PC-9 (cell line): ENCODE results near the gene STK36. TPM values are rescaled to one million over a fixed set of nuclear protein-coding genes. Genes with fewer than 3 reads are reported as not detected.
A peak's percentile ranks its signal among the peaks of the same experiment; 100 is the strongest.

Source experiments
- Bru-seq: library from RNA; stranded (reverse); fragments of 400-500 nt; gene quantifications from one replicate; lab custom pipeline; 2021; lab: Mats Ljungman, UMichigan
- BruChase-seq, 2 experiments: library from RNA; stranded (reverse); fragments of 400-500 nt; gene quantifications; one replicate each; lab custom pipeline; 2021; lab: Mats Ljungman, UMichigan
- BruUV-seq: library from RNA; stranded (reverse); fragments of 400-500 nt; replicated peaks from 2 replicates; lab custom pipeline; 2021; lab: Mats Ljungman, UMichigan
- CTCF ChIA-PET: fragments of 300-600 bp; sonication (Branson Sonifier 250); formaldehyde crosslinking; loops from one replicate; lab custom pipeline; 2022; ENCODE audit warnings: antibody characterized with exemption; lab: Charles Lee
- POLR2A ChIA-PET: fragments of 300-600 bp; sonication (Branson Sonifier 250); formaldehyde crosslinking; loops from one replicate; lab custom pipeline; 2022; ENCODE audit warnings: antibody characterized with exemption; ENCODE audit not compliant: unreplicated experiment; lab: Charles Lee
- DNase-seq, 2 experiments: peaks; one replicate each; pipeline versions ENCODE4 v3.0.0 to v3.0.0-alpha.2; 2015 to 2022; ENCODE audit warnings: mixed read lengths in 1 of 2
- H2AFZ ChIP-seq: fragments of 200-600 bp; sonication (generic); 2 replicates; pipeline ENCODE4 v1.8.1; 2017; ENCODE audit warnings: antibody characterized with exemption
- H3F3A ChIP-seq: fragments of 200-600 bp; sonication (generic); 2 replicates; pipeline ENCODE4 v1.8.1; 2017; ENCODE audit warnings: antibody characterized with exemption, mild to moderate bottlenecking, low read depth; ENCODE audit not compliant: insufficient read depth
- H3K27ac ChIP-seq: fragments of 200-600 bp; sonication (generic); 2 replicates; pipeline ENCODE4 v1.6.1; 2016; ENCODE audit warnings: mixed run types
- H3K27me3 ChIP-seq: fragments of 200-600 bp; sonication (generic); 2 replicates; pipeline ENCODE4 v1.6.1; 2016; ENCODE audit warnings: low read depth, mixed run types; ENCODE audit not compliant: insufficient read depth
- H3K36me3 ChIP-seq: fragments of 200-600 bp; sonication (generic); 2 replicates; pipeline ENCODE4 v1.6.1; 2016; ENCODE audit warnings: low read depth, mixed run types
- H3K4me1 ChIP-seq: fragments of 200-600 bp; sonication (generic); replicated peaks from 2 replicates; pipeline ENCODE4 v1.6.1; 2016; ENCODE audit warnings: mixed run types; ENCODE audit not compliant: insufficient read depth
- H3K4me2 ChIP-seq: fragments of 200-600 bp; sonication (generic); 2 replicates; pipeline ENCODE4 v1.6.1; 2017; ENCODE audit warnings: mixed run types
- H3K4me3 ChIP-seq: fragments of 200-600 bp; sonication (generic); 2 replicates; pipeline ENCODE4 v1.6.1; 2016; ENCODE audit warnings: mixed run types
- H3K79me2 ChIP-seq: fragments of 200-600 bp; sonication (generic); 2 replicates; pipeline ENCODE4 v1.6.1; 2017; ENCODE audit warnings: low read depth, mixed run types
- H3K9me2 ChIP-seq: fragments of 200-600 bp; sonication (generic); 2 replicates; pipeline ENCODE4 v1.8.1; 2017; ENCODE audit warnings: mild to moderate bottlenecking; ENCODE audit not compliant: insufficient read depth
- H3K9me3 ChIP-seq: fragments of 200-600 bp; sonication (generic); 2 replicates; pipeline ENCODE4 v1.8.1; 2016; ENCODE audit warnings: low read depth; ENCODE audit not compliant: insufficient read depth
- H4K20me1 ChIP-seq: fragments of 200-600 bp; sonication (generic); 2 replicates; pipeline ENCODE4 v1.8.1; 2017; ENCODE audit not compliant: insufficient read depth
- CTCF ChIP-seq: fragments of 200-600 bp; sonication (generic); conservative IDR thresholded peaks from 2 replicates; pipeline ENCODE4 v1.6.1; 2017; ENCODE audit warnings: mixed run types, antibody characterized with exemption, mild to moderate bottlenecking, moderate library complexity
- EZH2 ChIP-seq: fragments of 200-600 bp; sonication (generic); IDR thresholded peaks from 2 replicates; pipeline ENCODE4 v1.8.0; 2017; ENCODE audit warnings: antibody characterized with exemption, low read depth
- intact Hi-C: fragments of 100-400 bp; cut with micrococcal nuclease; formaldehyde crosslinking; loops from one replicate; pipeline ENCODE4 v1.10.0; 2022; ENCODE audit not compliant: unreplicated experiment
- long read RNA-seq: library from polyadenylated mRNA; stranded (forward); transcript quantifications from one replicate; pipeline ENCODE4 v2.0.0, GENCODE V29; 2022
- total RNA-seq: library from RNA; stranded (reverse); gene quantifications from 2 replicates; pipeline ENCODE4 v1.2.3, GENCODE V29; 2021

STK36 gene
- total RNA-seq (47.8 and 52.9 TPM in 2 replicates), Bru-seq, nascent RNA (percentile 57 among the genes with signal in this experiment), BruChase-seq, experiment 1, labeled RNA remaining after a 2-hour chase (percentile 66 among the genes with signal in this experiment), BruChase-seq, experiment 2, labeled RNA remaining after a 6-hour chase (percentile 75 among the genes with signal in this experiment)
- long read RNA-seq, full-length matches to known transcripts, result 4 of 23 reads
- long read RNA-seq, partial matches to known transcripts, result 8 of 23 reads
- long read RNA-seq, other reads (novel, unspliced or antisense), result 11 of 23 reads

- H3K9me2 ChIP-seq, result no peaks in the 10 kb centered on the region
- H3K4me1 ChIP-seq, result peaks cover 15% of the 10 kb centered on the region
- H3K27me3 ChIP-seq, result no peaks in the 10 kb centered on the region
- peak within 1 kb of the TSS; percentile 97 for H3K4me2 ChIP-seq
- no peaks in the 10 kb centered on the region for H3K9me3 ChIP-seq
- peaks cover 18% of the 10 kb centered on the region; the same call in 1 of the 2 replicates for H3F3A ChIP-seq
- H3K36me3 ChIP-seq, result peaks cover 8% of the 10 kb centered on the region; the same call in 1 of the 2 replicates
- ChIA-PET POLR2A (interaction anchor here (0.5 to 0.6 kb wide), 2 partner anchors 39 to 389 kb away, joined by 3 to 4 read pairs; no protein-coding TSS in a partner anchor), CTCF (interaction anchor here (1.3 kb wide), 1 partner anchor 13 kb away, joined by 4 read pairs; the partner anchor contains the start of genes BCS1L and ZNF142)
- peak within 1 kb of the TSS; percentile 77 for H3K4me3 ChIP-seq
- DNase-seq, result peak; percentile 63 to 70
- no TSS peak for BruUV-seq
- H4K20me1 ChIP-seq, result no peaks in the 10 kb centered on the region
- intact Hi-C loops, result no loop called here
- H2AFZ ChIP-seq, result peak within 1 kb of the TSS; percentile 91
- H3K27ac ChIP-seq, result peak within 1 kb of the TSS; percentile 60
- H3K79me2 ChIP-seq, result peaks cover 27% of the 10 kb centered on the region
- TF ChIP-seq EZH2, result no peak
- TF ChIP-seq CTCF, result no peak
Measured at GRCh38 chr2:218671654-218672566, at the start of gene STK36, which contains the start of gene RNF25. Gene STK36 (plus strand): TSS chr2:218672086. CDS start chr2:218672830, 744 bp downstream. Gene RNF25 (minus strand): TSS chr2:218672002. CDS start chr2:218671970, 32 bp downstream.

GRCh38 chr2:218622606-218623365 is 49.1 kb upstream of the STK36 start:
- no peak overlapping the region for H3K4me2 ChIP-seq
- H4K20me1 ChIP-seq, result no peaks in the 10 kb centered on the region
- no peak for TF ChIP-seq CTCF
- no peak for TF ChIP-seq EZH2
- POLR2A ChIA-PET, result no interaction called here
- DNase-seq, result no peak
- intact Hi-C loops, result no loop called here
- no peaks in the 10 kb centered on the region for H3F3A ChIP-seq
- H3K9me2 ChIP-seq, result no peaks in the 10 kb centered on the region
- H3K4me1 ChIP-seq, result no peaks in the 10 kb centered on the region
- H3K4me3 ChIP-seq, result no peak overlapping the region
- H3K27ac ChIP-seq, result no peak overlapping the region
- H3K27me3 ChIP-seq, result no peaks in the 10 kb centered on the region
- H2AFZ ChIP-seq, result no peak overlapping the region
- no peaks in the 10 kb centered on the region for H3K79me2 ChIP-seq
- no TSS peak for BruUV-seq
- H3K36me3 ChIP-seq, result no peaks in the 10 kb centered on the region
- no peaks in the 10 kb centered on the region for H3K9me3 ChIP-seq
- CTCF ChIA-PET, result no interaction called here

- intact Hi-C loops, result no loop called here
- no peak for DNase-seq
- H2AFZ ChIP-seq, result no peak overlapping the region
- BruUV-seq, result no TSS peak
- no peaks in the 10 kb centered on the region for H3K79me2 ChIP-seq
- H3K9me2 ChIP-seq, result no peaks in the 10 kb centered on the region
- H3K27ac ChIP-seq, result no peak overlapping the region
- no peaks in the 10 kb centered on the region for H3K9me3 ChIP-seq
- no peaks in the 10 kb centered on the region for H3K27me3 ChIP-seq
- no peaks in the 10 kb centered on the region for H3F3A ChIP-seq
- TF ChIP-seq EZH2, result no peak
- TF ChIP-seq CTCF, result no peak
- no peaks in the 10 kb centered on the region for H3K4me1 ChIP-seq
- no peaks in the 10 kb centered on the region for H3K36me3 ChIP-seq
- H4K20me1 ChIP-seq, result no peaks in the 10 kb centered on the region
- ChIA-PET POLR2A (no interaction called here), CTCF (no interaction called here)
- H3K4me3 ChIP-seq, result no peak overlapping the region
- H3K4me2 ChIP-seq, result no peak overlapping the region
Measured at GRCh38 chr2:218623366-218623705, 48.5 kb upstream of the STK36 start.
